ENCODE data around the gene NEFH. TPM values are rescaled to one million over a fixed set of nuclear protein-coding genes. Genes with fewer than 3 reads are reported as not detected.
"Not testable (repeated sequence)": the region's sequence is repeated elsewhere in the genome, so short reads cannot be mapped to it uniquely, and the experiment has no call there.

Gene NEFH
- total RNA-seq, 1 donor from 2014 or later: 0.86 TPM

DNA sequence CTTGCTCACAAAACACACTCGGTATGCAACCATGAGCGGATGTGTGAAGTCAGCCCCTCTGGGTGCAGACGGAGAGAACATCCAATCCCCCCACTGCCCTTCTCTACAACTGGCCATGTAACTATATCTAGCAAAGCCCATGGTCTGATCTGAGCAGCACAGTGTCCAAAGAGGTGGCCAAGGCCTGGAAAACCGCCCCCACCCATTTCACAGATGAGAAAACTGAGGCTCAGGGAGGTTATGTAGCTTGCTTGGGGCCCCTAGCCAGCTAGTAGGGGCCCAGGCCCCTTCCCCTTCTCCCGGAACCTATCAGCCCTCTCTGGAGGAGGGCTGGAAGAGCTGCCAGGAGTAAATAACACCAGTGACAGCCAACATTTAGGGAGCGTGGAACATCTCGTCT lies 15.4 kb upstream of the NEFH start:
- DNase-seq (ENCODE audit: low spot score): no peak

GRCh38 chr22:29469755-29470154 lies 10.3 kb upstream of the NEFH start:
- no peak for DNase-seq (ENCODE audit: low spot score)

GRCh38 chr22:29470159-29470855 lies 9.7 kb upstream of the NEFH start:
- peak; percentile 61 for DNase-seq (ENCODE audit: low spot score)

DNA sequence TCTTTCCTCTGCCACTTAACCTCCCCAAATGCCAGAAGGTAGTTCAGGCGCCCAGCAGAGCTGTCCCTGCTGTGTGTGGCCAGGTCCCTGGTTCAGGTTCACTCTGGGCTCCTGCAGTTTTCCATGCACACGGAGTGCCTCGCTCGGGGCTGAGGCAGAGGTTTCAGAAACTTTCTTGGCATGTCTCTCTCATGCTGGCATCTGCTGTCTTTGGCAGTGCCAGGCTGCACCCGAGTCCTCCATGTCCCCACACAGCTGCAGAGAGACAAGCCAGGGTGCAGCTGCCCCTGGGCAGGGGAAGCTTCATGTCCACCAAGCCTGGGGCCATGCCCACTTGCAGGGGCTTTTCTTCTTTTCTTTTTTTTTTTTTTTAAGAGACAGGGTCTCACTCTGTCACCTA lies 7.0 kb upstream of the NEFH start:
- DNase-seq (ENCODE audit: low spot score): no peak

DNA sequence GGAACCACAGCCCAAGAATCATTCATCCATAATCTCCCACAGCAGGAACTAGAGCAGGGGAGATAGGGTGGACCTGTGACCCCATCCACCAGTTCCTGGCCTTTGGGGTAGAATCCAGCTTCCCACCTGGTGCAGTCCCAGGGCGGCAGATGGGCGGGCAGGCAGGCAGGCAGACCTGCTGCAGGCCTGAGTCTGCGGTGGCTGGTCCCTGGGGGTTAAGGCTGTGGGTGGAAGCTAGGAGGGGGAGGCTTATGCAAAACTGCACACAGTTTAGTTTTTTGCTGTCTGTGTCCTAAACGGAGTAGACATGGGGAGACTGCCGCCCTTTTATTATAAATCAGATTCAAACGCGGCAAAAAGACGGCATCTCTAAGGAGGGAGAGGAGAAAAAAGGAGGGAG lies 4.5 kb upstream of the NEFH start:
- no peak for DNase-seq (ENCODE audit: low spot score)

GRCh38 chr22:29476116-29476515 lies 3.9 kb upstream of the NEFH start:
- no peak for DNase-seq (ENCODE audit: low spot score)

DNA sequence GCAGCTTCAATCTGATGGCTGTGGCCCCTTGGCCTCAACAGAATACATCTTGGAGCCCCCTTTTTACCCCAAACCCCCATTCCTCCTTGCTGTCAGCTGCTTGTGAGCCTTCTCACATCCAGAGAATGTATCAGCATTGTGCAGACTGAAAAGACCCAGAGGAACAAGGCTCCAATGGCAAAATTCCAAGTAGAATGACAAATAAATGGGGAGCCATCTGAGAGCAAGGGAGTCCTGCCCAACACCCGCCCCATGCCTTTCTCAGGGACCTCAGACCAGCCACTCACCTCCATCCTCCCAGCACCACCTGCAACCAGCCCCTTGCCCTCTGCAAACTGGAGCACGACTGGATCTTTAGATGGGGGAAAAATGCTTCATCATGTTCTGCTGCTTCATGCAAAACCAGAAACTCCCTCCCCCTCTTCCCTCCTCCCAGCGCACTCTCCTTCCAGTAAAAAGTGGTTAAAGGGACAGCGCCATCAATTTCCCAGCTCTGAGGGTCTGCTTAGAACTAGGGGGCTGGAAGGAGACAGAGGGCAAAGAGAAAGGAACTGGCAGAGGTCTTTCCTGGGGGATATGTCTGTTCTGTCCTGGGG lies 2.2 kb upstream of the NEFH start:
- no peak for DNase-seq (ENCODE audit: low spot score)

DNA sequence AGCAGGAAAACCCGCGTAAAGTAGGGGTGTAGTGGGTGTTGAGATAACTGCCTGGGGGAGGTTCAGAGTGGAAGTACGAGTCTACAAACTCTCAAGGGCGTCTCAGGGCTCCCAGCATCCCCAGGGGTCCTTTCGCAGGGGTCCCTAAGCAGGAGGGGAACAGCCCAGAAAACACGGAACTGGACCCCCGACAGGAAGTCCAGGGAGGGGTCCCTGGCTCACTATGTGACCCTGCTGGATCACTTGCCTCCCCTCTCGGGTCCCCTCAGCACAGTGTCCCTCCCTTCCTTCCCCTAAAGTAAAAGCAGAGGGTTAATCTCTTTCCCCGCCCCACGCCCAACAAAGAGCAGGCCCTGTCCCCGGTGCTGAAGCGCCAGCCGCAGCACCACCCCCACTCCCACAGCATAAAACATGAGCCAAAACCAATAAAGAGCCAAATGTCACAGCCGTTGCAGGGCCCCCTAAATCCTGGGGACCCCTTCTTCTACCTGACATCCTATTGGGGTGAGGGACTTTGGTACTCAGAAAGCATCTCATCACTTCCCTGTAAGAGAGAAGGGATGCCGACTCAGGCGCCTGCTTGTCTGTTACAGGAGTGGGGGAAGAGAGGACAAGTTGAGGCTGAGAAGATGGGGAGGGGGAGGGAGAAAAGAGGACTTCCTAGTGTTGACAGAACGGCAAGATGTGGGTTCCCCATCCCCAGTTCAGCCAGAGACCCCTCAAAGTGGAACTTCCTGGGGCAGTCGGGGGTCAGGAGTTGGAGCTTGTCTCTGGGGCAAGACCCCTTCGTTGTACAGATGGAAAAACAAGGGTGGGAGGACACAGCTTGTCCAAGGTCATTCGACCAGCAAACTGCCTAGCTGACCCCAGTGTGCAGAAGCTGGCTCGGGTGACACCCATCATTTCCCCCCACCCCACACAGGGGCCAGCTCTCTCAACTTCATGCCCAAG lies 1.4 kb upstream of the NEFH start:
- DNase-seq (ENCODE audit: low spot score): no peak

GRCh38 chr22:29480262-29480511 lies 169 bp downstream of the NEFH start:
- DNase-seq (ENCODE audit: low spot score): no peak

- no peak for DNase-seq (ENCODE audit: low spot score)
These were observed 670 bp downstream of the NEFH start for GRCh38 chr22:29480512-29481264.

DNA sequence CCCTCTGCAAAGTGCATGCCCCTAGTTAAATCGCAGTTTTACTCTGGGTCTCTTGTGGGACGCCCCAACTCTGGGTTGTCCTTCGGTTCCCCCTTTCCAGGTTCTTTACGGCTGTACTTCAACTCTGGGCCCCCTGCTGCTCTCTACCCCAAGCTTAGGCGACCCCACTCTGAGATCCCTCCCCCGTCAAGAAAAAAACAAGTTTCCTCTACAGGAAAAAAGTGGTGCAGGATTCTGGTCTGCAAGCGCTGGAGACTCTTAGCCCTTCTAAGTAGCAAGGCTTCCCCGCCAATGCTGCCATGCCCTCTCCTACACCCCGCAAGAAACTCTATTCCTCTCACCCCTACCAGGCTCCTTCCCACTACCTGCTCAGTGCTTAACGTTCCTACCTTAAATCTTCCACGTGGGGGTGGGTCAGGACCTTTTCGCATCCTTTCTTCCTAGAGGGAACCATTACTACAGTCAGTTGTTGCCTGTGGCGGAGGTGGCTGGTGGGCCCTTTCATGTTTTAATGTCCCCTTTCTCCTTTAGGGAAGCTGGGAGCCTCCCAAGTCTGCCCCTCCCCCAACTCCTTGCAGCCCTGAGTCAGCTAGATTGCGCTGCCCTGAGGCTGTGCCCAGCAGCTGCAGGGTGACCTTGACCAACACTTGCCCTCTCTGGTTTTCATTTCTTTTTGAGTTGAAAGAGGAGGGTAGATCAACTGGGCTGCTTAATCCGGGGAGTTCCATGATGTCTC lies 1.4 kb downstream of the NEFH start:
- DNase-seq (ENCODE audit: low spot score): no peak

- no peak for DNase-seq (ENCODE audit: low spot score)
These were observed 2.2 kb downstream of the NEFH start for GRCh38 chr22:29482253-29482652.

- no peak for DNase-seq (ENCODE audit: low spot score)
These were observed 2.7 kb downstream of the NEFH start for GRCh38 chr22:29482726-29483125.

GRCh38 chr22:29483254-29483653 lies 3.2 kb downstream of the NEFH start:
- no peak for DNase-seq (ENCODE audit: low spot score)

DNA sequence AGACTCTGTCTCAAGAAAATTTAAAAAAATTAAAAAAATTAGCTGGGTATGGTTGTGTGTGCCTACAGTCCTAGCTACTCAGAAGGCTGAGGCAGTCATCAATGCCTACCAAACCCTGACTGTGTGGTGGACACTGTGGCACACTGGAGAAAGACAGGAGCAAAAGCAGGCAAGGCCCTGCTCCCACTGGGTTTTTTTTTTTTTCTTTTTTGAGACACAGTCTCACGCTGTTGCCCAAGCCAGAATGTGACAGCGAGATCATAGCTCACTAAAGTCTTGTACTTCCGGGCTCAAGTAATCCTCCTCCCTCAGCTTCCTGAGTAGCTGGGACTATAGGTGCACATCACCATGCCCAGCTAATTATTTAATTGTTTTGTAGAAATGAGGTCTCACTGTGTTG lies 4.6 kb downstream of the NEFH start:
- DNase-seq (ENCODE audit: low spot score): no peak

GRCh38 chr22:29485448-29485847 lies 5.4 kb downstream of the NEFH start:
- no peak for DNase-seq (ENCODE audit: low spot score)

DNA sequence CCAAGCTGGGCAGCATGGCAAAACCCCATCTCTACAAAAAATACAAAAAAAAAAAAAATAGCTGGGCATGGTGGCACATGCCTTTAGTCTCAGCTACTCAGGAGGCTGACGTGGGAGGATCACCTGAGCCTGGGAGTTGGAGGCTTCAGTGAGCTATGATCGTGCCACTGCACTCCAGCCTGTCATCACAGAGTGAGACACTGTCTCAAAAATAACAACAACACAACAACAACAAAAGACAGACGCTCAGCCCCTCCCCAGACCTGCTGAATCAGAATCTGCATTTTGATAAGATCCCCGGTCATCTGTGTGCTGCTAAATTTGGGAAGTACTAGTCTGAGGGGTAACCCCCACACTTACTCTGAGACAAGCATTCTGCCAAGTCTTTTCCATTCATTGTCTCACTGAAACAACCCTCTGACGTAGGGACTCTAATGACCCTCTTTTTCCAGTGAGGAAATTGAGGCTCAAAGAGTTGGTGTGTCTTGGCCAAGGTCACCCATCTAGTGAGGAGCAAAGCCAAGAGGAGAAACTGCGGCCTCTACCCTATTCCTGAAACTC lies 7.5 kb downstream of the NEFH start:
- no peak for DNase-seq (ENCODE audit: low spot score)

GRCh38 chr22:29489127-29489780 lies 9.2 kb downstream of the NEFH start:
- DNase-seq (ENCODE audit: low spot score): not testable (repeated sequence)

- DNase-seq (ENCODE audit: low spot score): no peak
These were observed 11.0 kb downstream of the NEFH start for GRCh38 chr22:29491012-29491411.

DNA sequence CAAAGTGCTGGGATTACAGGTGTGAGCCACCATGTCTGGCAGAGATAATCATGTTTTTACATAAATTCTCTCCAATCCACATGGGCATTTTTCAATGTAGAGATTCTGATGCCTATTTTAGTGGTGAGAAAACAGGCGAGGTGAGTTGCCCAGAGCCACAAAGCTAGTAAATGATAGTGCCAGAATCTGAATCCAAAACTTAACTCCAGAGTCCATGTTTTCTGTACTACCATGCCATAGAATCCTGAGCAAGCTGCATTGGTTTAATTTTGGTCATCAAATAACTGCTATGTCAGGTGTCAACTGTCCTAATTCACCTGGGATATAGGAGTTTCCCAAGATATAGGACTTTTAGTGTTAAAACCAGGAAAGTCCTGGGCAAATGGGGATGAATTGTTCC lies 13.6 kb downstream of the NEFH start:
- no peak for DNase-seq (ENCODE audit: low spot score)

- no peak for DNase-seq (ENCODE audit: low spot score)
These were observed 19.8 kb downstream of the NEFH start for GRCh38 chr22:29499852-29500251.

All from ureter (tissue), 1 donor.